HCT116 (cell line): ENCODE results near the gene RSAD1. TPM values are rescaled to one million over a fixed set of nuclear protein-coding genes. Genes with fewer than 3 reads are reported as not detected.

Source experiments
- ATAC-seq: fragments of 200-7000 bp; cut with Tn5 transposase; 2 replicates; pipeline ENCODE4 v1.9.1; 2020; ENCODE audit warnings: mild to moderate bottlenecking, moderate library complexity
- BruUV-seq: library from RNA; stranded (reverse); fragments of 400-500 nt; replicated peaks from 2 replicates; lab custom pipeline; 2021; lab: Mats Ljungman, UMichigan
- CTCF ChIA-PET: fragments of 300-600 bp; sonication (Branson Sonifier 250); formaldehyde crosslinking; loops from one replicate; lab custom pipeline; 2021; ENCODE audit warnings: antibody characterized with exemption; lab: Charles Lee
- POLR2A ChIA-PET: fragments of 300-600, 350-600 bp; sonication (Branson Sonifier 250); formaldehyde crosslinking; loops from one replicate; lab custom pipeline; 2021; ENCODE audit warnings: antibody characterized with exemption; lab: Charles Lee
- RAD21 ChIA-PET, 2 experiments: fragments of 300-600 bp; sonication (Branson Sonifier 250); formaldehyde crosslinking; loops; one replicate each; lab custom pipeline; 2023; ENCODE audit warnings: low total read pairs in 2 of 2; ENCODE audit not compliant: uncharacterized antibody in 2 of 2, unreplicated experiment in 2 of 2, low non-redundant PET in 1 of 2; lab: Charles Lee
- DNase-seq: peaks from one replicate; pipeline ENCODE4 v3.0.0-alpha.2; 2010; ENCODE audit warnings: low read depth, low spot score
- H2AFZ ChIP-seq: fragments of 200-600 bp; shearing (Covaris generic), sonication (generic); 2 replicates; pipeline ENCODE4 v1.6.1; 2017; ENCODE audit warnings: low read depth, mixed run types, mixed read lengths, antibody characterized with exemption, low read length; ENCODE audit not compliant: poor library complexity, severe bottlenecking
- H3K27ac ChIP-seq: 2 replicates; pipeline ENCODE4 v1.5.1; 2012; ENCODE audit warnings: low read depth, low read length
- H3K27me3 ChIP-seq: fragments of 200-600 bp; sonication (generic); 2 replicates; pipeline ENCODE4 v1.6.1; 2016; ENCODE audit warnings: mixed run types, low read length, mixed read lengths; ENCODE audit not compliant: insufficient read depth
- H3K36me3 ChIP-seq, 2 experiments: fragments of 200-500 bp in 1 of 2; fragments of 200-600 bp in 1 of 2; sonication (Bioruptor generic) in 1 of 2; sonication (generic) in 1 of 2; 2 replicates each; pipeline versions ENCODE4 v1.5.1 to v1.6.1; 2014 to 2016; ENCODE audit warnings: low read length in 2 of 2, inconsistent platforms in 1 of 2, mixed read lengths in 1 of 2, mixed run types in 1 of 2; ENCODE audit not compliant: insufficient read depth in 2 of 2, control insufficient read depth in 1 of 2
- H3K4me1 ChIP-seq, 2 experiments: fragments of 200-600 bp in 1 of 2; sonication (generic) in 1 of 2; 2 replicates each; pipeline versions ENCODE4 v1.5.1 to v1.6.1; 2012 to 2017; ENCODE audit warnings: low read length in 2 of 2, inconsistent platforms in 1 of 2, mild to moderate bottlenecking in 1 of 2, mixed read lengths in 1 of 2, mixed run types in 1 of 2, moderate library complexity in 1 of 2; ENCODE audit not compliant: insufficient read depth in 2 of 2, control insufficient read depth in 1 of 2
- H3K4me2 ChIP-seq: fragments of 200-600 bp; sonication (generic); 2 replicates; pipeline ENCODE4 v1.6.1; 2017; ENCODE audit warnings: mixed run types, low read length, mixed read lengths
- H3K4me3 ChIP-seq, 2 experiments: fragments of 200-600 bp in 1 of 2; sonication (generic) in 1 of 2; replicated peaks in 1 of 2; 2 replicates each; pipeline ENCODE4 v1.5.1; 2011 to 2016; ENCODE audit warnings: low read length in 2 of 2, control low read depth in 1 of 2, low read depth in 1 of 2, mild to moderate bottlenecking in 1 of 2, mixed read lengths in 1 of 2, mixed run types in 1 of 2
- H3K79me2 ChIP-seq: fragments of 200-600 bp; sonication (generic); 2 replicates; pipeline ENCODE4 v1.6.1; 2017; ENCODE audit warnings: mild to moderate bottlenecking, mixed run types, low read length, moderate library complexity, mixed read lengths; ENCODE audit not compliant: insufficient read depth
- H3K9ac ChIP-seq: fragments of 200-600 bp; sonication (generic); 2 replicates; pipeline ENCODE4 v1.6.1; 2016; ENCODE audit warnings: low read length, mixed read lengths
- H3K9me2 ChIP-seq: fragments of 200-600 bp; sonication (generic), shearing (Covaris generic); 2 replicates; pipeline ENCODE4 v1.6.1; 2017; ENCODE audit warnings: mixed run types, mild to moderate bottlenecking, moderate library complexity; ENCODE audit not compliant: insufficient read depth
- H3K9me3 ChIP-seq, 2 experiments: fragments of 200-500 bp in 1 of 2; fragments of 200-600 bp in 1 of 2; sonication (Bioruptor generic) in 1 of 2; sonication (generic) in 1 of 2; 2 replicates each; pipeline ENCODE4 v1.6.1; 2014 to 2017; ENCODE audit warnings: low read length in 2 of 2, mixed read lengths in 2 of 2, inconsistent platforms in 1 of 2, low read depth in 1 of 2, mild to moderate bottlenecking in 1 of 2, mixed run types in 1 of 2, moderate library complexity in 1 of 2; ENCODE audit not compliant: control insufficient read depth in 1 of 2, insufficient read depth in 1 of 2
- H4K20me1 ChIP-seq: fragments of 200-600 bp; sonication (generic), shearing (Covaris generic); 2 replicates; pipeline ENCODE4 v1.6.1; 2017; ENCODE audit warnings: mixed run types, mild to moderate bottlenecking, moderate library complexity; ENCODE audit not compliant: insufficient read depth
- CBX3 ChIP-seq: IDR thresholded peaks from 2 replicates; pipeline ENCODE4 v1.6.1; 2012; ENCODE audit warnings: low read depth
- EZH2 ChIP-seq: fragments of 200-600 bp; sonication (generic); IDR thresholded peaks from 2 replicates; pipeline ENCODE4 v1.6.1; 2017; ENCODE audit warnings: antibody characterized with exemption, mixed run types
- EZH2phosphoT487 ChIP-seq: fragments of 200-600 bp; IDR thresholded peaks from 2 replicates; pipeline ENCODE4 v1.6.1; 2018; ENCODE audit warnings: antibody characterized with exemption, borderline replicate concordance
- JUND ChIP-seq: IDR thresholded peaks from 2 replicates; pipeline ENCODE4 v1.6.1; 2012
- POLR2AphosphoS5 ChIP-seq: IDR thresholded peaks from 2 replicates; pipeline ENCODE4 v1.6.1; 2011; ENCODE audit warnings: mild to moderate bottlenecking, low read depth, low read length, moderate library complexity
- RAD21 ChIP-seq: IDR thresholded peaks from 2 replicates; pipeline ENCODE4 v1.6.1; 2012; ENCODE audit warnings: low read depth, mild to moderate bottlenecking
- SIN3A ChIP-seq: IDR thresholded peaks from 2 replicates; pipeline ENCODE4 v1.6.1; 2012; ENCODE audit warnings: low read depth
- SP1 ChIP-seq: IDR thresholded peaks from 2 replicates; pipeline ENCODE4 v1.6.1; 2012; ENCODE audit warnings: low read depth
- SRF ChIP-seq: IDR thresholded peaks from 2 replicates; pipeline ENCODE4 v1.6.1; 2012; ENCODE audit warnings: low read depth
- TCF7L2 ChIP-seq: IDR thresholded peaks from 2 replicates; pipeline ENCODE4 v1.7.0; 2011; ENCODE audit warnings: borderline replicate concordance, inconsistent platforms; ENCODE audit not compliant: insufficient read depth, insufficient read length; ENCODE audit errors: extremely low read depth
- YY1 ChIP-seq: IDR thresholded peaks from 2 replicates; pipeline ENCODE4 v1.6.1; 2011; ENCODE audit warnings: low read length, low read depth, moderate library complexity, mild to moderate bottlenecking; ENCODE audit not compliant: insufficient replicate concordance; ENCODE audit errors: extremely low read depth
- ZNF274 ChIP-seq: fragments of 200-500 bp; sonication (Bioruptor generic); IDR thresholded peaks from 2 replicates; pipeline ENCODE4 v1.6.1; 2014; ENCODE audit warnings: mild to moderate bottlenecking, low read depth, low read length, inconsistent platforms
- intact Hi-C: fragments of 100-400 bp; cut with micrococcal nuclease; formaldehyde crosslinking; loops from 2 replicates; pipeline ENCODE4 v1.10.0; 2022
- total RNA-seq: library from RNA; stranded (reverse); gene quantifications from one replicate; pipeline ENCODE4 v1.2.1, GENCODE V29; 2021; ENCODE audit not compliant: unreplicated experiment
- TF ChIP-seq, protein P1 (sequence below): IDR thresholded peaks from 2 replicates; pipeline ENCODE4 v1.6.1; 2012

Gene RSAD1
- total RNA-seq, 1 experiment from 2014 or later: 82.7 TPM

DNA sequence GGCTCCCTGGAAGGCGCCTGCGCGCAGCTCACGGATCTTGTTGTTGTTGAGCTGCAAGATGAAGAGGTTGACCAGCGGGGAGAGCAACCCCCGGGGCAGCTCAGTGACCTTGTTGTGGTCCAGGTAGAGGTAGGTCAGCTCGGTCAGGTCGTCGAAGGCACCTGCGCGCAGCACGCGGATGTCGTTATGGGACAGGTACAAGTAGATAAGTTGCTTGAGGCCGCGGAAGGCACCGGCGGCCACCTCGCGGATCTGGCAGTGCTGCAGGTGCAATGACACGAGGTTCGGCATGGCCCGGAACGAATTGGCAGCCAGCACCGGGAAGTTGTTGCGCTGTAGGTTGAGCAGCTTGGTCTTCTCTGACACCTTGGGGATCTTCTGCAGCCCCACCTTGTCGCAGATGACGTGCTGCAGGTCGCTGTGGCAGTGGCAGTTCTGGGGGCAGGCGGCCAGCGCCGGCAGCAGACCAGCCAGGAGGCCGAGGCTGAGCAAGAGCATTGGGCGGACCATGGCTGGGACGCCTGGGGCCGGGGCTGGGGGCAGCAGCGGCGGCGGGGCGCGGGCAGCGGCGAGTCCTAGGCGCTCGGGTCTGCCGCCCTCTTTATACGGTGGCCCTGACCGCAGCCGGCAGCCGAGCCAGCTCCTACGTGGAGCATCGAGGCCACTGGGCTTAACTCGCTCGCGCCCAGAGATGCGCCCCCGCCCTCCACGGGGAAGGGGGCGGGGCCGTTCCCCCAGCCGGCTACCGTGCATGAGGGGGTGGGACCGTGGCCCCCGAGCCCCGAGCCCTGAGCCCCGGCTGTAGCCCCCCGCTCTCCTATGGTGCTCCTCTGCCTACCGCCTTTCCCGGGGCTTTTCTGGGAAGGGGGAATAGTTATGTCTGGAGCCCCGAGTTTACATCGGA, 10.1 kb upstream of the RSAD1 start, which contains the start of gene CHAD:
Gene CHAD (minus strand): TSS at position 577 of the 904 bp plus-strand sequence. CDS start 67 bp downstream, at position 510.
- no peak within 1 kb of the TSS for H3K4me3 ChIP-seq
- BruUV-seq: no TSS peak
- CTCF ChIA-PET: interaction anchor here (0.5 kb wide), 1 partner anchor 241 kb away, joined by 3 read pairs; no protein-coding TSS in a partner anchor
- no peak within 1 kb of the TSS for H3K9ac ChIP-seq
- H3K36me3 ChIP-seq: no peaks in the 10 kb centered on the region
- no peaks in the 10 kb centered on the region for H3K9me3 ChIP-seq
- ATAC-seq (no peak), DNase-seq (no peak)
- no peaks in the 10 kb centered on the region for H3K79me2 ChIP-seq
- intact Hi-C loops: no loop called here
- no peak within 1 kb of the TSS for H2AFZ ChIP-seq
- TF ChIP-seq SRF (no peak), RAD21 (no peak), POLR2AphosphoS5 (no peak), SP1 (no peak), SIN3A (no peak), TCF7L2 (no peak), CBX3 (no peak), ZNF274 (no peak), EZH2phosphoT487 (no peak), EZH2 (no peak), YY1 (no peak), JUND (no peak)
- TF ChIP-seq, protein P1, sequence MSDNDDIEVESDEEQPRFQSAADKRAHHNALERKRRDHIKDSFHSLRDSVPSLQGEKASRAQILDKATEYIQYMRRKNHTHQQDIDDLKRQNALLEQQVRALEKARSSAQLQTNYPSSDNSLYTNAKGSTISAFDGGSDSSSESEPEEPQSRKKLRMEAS: no peak
- RAD21 ChIA-PET: no interaction called here
- no peaks in the 10 kb centered on the region for H4K20me1 ChIP-seq
- no peak within 1 kb of the TSS for H3K27ac ChIP-seq
- H3K4me1 ChIP-seq: peaks cover 4 to 16% of the 10 kb centered on the region in 2 experiments; a peak in 2 of 4 replicates
- POLR2A ChIA-PET: interaction anchor here (0.8 kb wide), 1 partner anchor 10 kb away, joined by 3 read pairs; no protein-coding TSS in a partner anchor
- H3K27me3 ChIP-seq: no peaks in the 10 kb centered on the region
- H3K9me2 ChIP-seq: no peaks in the 10 kb centered on the region
- no peak within 1 kb of the TSS for H3K4me2 ChIP-seq
